GM23248 (cell line): ENCODE results near the gene MILR1.

Source experiments
- EZH2 ChIP-seq: fragments of 200-600 bp; sonication (generic); IDR thresholded peaks from 2 replicates; pipeline ENCODE4 v1.6.1; 2018; ENCODE audit warnings: antibody characterized with exemption, mild to moderate bottlenecking; ENCODE audit not compliant: insufficient read depth, poor library complexity, severe bottlenecking
- EZH2phosphoT487 ChIP-seq: fragments of 200-600 bp; sonication (generic); IDR thresholded peaks from 2 replicates; pipeline ENCODE4 v1.6.1; 2018; ENCODE audit warnings: antibody characterized with exemption, moderate library complexity, mild to moderate bottlenecking, low read depth; ENCODE audit not compliant: insufficient read depth

DNA sequence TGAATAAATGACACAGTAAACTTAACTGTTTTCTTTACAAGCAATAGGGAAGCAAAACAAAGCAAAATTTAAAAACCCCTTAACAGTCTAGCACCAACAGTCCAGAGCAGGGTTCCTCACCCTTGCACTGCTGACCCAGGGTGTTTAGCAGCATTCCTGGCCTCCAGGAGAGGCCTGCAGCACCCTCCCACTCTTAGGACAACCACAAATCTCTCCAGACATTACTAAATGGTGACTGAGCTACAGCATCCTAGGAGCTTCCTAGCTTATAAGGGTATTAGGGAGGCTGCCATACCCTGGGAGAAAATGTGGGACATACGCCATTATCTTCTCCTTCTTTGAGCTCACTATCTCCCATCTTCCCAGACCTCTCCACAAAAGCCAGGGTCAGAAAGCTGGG, 32.0 kb downstream of the MILR1 start:
- no peak for TF ChIP-seq EZH2phosphoT487
- TF ChIP-seq EZH2, result no peak
